Medulla oblongata (tissue), 1 donor: ENCODE results near the gene HS3ST6.
"Not testable (repeated sequence)": the region's sequence is repeated elsewhere in the genome, so short reads cannot be mapped to it uniquely, and the experiment has no call there.

Experiments used
- DNase-seq: peaks from one replicate; pipeline ENCODE4 v3.0.0-alpha.2; 2015; ENCODE audit errors: extremely low spot score

The HS3ST6 gene

DNA sequence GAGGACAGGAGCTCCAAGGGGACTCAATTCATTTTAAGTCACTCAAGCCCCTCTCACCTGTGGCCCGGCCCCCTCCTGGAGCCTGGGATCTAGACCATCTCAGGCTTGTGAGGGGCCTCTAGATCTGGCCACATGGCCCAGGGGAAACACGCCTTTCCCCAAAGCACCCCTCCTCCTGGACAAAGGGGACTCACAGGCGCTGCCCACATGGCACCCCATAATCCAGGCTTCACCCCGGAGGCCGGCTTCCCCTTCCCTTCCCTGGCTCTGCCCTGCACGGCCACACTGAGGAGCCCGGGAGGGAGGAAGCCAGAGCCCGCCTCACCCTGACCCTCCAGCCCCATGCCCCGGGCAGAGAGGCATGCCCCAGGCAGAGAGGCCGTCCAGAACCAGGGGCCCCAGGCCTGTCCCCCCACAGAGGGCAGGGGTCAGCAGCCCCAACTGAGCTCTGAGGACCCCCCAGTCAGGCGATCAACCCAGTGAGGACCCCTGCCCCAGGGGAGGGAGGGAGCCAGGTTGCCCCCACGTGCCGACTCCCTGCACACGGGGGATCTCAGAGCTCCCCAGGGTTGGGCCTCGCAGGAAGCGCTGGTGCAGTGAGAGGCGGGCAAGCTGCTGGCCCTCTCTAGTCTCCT is 10.9 kb downstream of the HS3ST6 start:
- DNase-seq: no peak

DNA sequence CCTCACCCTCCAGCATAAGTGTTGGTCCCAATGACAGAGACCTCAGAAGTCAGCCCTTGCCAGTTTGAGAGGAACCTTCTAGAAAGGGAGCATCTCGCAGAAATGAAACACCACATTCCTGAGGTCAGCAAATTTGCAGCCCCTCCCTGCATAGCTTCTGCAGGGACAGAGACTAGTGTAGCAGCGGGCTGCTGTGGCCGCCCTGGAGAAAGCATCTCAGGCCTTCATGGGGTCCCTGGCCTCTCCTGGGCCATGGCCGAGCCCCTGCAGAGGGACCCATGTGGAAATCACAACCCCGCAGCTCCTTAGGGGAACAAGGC is 11.4 kb downstream of the HS3ST6 start:
- no peak for DNase-seq

DNA sequence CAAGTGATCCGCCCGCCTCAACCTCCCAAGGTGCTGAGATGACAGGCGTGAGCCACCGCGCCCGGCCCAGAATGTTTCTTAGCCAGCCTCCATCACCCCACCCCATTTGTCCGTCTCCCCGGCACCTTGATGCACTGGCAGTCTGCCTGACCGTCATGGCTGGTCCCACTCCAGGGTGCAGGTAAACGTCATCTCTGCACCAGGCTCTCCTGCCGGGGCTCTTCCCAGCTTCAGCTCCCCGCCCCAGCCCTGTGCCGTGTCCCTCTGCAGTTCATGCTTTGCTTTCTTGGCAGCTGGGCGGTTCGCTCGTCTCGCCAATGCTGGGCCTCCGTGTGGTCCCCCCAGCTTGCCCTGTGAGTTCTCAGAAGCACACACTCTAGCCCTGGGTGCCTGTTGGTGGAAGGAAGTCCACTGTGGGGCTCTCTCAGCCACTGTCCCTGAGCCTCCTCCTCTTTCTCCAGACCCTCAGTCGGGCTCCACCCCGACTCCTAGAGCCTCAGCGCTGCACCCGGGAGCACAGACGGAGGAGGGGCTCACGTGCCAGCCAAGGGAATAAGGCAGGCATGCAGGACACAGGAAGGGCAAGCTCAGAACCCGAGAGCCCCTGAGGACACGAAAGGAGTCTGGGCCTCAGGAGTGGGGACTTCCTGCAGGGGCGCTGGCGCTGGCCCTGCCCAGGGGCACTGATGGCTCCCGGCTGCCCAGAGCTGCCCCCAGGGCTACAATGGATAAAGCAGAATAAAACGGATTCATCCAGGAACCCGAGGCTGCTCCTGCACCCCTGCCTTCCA is 12.0 kb downstream of the HS3ST6 start:
- DNase-seq: no peak

DNA sequence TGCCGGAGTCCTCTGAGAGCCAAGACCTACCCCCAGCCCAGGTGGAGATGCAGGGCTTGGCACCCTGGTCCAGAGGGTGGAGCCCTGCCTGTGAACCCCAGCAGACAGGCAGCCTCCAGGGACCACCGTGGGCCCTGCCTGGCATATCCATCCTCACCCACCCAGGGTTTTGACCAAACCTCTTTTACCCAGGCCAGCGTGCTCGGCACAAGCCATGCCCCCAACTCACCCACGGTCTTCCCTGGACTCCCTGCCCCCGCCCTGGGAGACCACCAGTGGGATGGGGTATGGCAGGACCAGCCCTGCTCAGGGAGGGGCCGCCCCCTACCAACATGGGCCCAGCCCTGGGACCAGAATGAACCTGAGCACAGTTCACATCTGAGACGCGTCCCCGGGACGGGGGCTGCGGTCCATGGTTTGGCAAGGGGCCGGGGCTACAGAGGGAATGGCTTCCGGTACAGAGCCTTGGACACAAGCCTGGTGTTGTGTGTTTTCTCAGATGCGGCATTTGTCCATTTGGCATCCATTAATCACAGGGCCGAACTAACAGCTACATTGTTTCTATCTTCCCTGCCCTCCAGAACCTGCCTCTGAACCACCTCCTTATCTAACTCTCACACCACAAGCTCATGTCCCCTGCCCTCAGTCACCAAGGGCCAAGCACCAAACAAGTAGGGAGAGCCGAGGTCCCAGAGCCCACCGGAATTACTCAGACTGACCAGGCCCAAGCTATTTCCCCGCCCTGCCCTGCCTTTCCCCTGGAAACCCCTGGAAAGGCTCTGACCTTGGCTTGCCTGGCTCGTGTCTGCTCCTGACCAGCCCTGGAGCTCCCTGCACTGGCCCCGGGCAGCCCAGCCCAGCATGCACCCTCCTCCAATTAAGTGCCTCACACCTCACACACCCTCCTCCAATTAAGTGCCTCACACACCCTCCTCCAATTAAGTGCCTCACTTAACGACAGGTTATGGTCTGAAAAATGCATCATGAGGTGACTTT is 14.1 kb downstream of the HS3ST6 start:
- DNase-seq: no peak

DNA sequence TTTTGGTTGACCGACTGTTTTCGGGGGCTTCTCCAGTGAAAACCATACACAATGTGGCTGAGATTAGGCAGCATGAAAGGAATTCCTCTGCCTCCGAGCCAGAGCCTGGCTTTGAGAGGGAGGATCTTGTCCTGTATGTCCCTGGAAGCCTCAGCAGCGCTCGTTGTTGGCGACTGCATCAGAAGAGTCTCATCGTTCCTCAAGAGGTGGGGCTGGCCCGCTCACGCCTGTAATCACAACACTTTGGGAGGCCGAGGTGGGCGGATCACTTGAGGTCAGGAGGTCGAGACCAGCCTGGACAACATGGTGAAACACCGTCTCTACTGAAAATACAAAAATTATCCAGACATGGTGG is 15.0 kb downstream of the HS3ST6 start:
- DNase-seq: no peak

DNA sequence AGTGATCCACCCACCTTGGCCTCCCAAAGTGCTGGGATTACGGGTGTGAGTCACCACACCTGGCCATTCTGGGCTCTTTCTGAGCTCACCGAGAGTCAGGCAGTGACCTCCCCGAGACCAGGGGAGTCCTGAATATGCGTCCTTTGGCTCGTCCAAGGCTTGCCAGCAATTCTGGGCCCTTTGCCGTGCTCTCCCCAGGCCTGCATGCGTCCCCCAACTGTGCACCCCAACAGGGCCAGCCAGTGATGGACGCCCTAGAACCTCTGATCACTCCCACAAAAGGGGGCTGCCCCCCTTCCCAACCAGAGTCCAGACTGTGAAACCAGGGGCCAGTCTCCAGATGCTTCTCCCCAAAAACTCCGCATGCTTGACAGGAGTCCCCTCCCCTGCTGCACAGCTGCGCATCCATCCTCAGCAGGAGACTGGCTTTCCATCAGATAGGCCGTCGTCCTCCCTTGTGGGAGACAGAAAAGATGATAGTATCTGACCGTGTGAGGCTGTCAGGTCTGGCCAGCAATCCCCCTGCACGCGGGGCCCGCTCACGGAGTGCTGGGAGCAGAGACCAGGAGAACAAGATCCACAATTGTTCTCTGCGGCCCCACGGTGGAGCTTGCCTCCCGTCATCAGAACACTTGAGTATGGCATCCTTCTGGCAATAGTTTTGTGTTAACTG is 15.5 kb downstream of the HS3ST6 start:
- DNase-seq: peak; percentile 9

DNA sequence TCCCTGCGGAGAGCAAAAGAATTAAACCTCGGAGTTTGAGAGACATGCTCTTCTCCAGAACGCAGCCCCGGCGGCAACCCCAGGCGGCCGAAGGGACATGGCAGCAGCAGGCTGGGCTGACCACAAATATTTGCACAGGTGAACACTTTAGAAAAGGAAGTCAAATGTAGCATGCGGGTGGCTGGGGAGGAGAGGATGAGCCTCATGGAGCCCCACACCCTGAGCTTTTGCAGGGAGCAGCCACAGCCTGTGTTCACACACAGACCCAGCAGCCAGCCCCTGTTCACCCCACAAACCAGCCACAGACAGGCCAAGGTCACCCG is 17.8 kb downstream of the HS3ST6 start:
- DNase-seq: no peak

DNA sequence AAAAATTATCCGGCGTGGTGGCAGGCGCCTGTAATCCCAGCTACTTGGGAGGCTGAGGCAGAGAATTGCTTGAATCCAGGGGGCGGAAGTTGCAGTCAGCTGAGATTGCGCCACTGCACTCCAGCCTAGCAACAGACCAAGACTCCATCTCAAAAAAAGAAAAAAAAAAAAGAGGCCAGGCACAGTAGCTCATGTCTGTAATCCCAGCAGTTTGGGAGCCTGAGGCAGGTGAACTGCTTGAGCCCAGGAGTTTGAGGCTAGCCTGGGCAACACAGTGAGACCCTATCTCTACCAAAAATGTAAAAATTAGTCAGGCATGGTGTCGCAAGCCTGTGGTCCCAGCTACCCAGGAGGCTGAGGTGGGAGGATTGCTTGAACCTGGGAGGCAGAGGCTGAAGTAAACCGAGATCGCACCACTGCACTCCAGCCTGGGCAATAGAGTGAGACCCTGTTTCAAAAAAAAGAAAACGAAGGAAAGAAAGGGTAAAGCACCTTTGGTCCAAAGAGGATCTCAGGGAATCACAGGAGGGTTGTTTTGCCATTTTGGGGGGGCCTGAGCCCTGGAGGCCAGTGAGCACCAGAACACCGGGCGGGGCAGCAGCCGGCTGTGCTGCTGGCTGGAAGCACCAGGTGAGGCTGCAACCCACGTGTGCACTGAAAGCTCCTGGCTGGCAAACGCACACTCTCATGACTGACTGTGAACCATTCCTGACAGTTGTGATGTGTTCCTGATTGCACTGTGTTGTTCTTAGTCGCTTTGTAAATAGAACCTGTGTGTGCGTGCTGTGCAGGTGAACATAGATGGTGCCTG is 18.4 kb downstream of the HS3ST6 start:
- no peak for DNase-seq

DNA sequence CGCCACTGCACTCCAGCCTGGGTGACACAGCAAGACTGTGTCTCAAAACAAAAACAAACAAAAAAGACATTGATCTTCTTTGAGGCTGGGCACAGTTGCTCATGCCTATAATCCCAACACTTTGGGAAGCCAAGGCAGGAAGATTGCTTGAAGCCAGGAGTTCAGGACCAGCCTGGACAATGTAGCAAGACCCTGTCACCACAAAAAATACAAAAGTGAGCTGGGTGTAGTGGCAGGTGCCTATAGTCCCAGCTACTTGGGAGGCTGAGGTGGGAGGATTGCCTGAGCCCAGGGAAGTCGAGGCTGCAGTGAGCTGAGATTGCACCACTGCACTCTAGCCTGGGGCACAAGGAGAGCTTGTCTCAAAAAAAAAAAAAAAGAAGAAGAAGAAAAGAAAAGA is 20.5 kb downstream of the HS3ST6 start:
- not testable (repeated sequence) for DNase-seq

DNA sequence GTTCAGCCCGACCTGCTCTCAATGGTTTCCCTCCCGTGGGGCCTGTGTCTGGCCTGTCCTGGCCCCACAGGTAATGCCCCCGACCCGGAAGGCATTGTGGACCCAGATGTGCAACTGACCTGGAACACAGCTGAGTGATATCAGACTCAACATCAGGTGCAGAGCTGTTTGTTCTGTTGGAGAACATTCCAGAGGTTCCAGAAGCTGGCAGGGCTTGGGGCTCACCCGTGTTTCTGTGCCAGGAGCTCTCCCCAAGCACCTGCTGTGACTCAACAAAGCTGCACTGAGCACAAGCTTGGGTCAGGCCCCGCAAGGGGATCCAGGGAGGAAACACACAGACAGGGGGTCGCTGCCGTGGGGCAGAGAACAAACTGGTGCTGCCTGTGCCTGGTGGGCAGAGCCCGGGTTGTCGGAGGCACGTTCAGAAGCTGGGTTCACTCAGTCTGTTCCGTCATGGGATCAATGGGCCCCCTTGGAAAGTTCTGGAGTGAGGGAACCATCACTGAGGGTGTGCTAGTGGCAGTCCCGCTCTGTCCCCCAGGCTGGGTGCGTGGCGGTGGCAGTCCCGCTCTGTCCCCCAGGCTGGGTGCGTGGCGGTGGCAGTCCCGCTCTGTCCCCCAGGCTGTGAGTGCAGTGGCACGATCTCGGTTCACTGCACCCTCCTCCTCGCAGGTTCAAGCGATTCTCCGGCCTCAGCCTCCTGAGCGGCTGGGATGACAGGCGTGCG is 22.1 kb downstream of the HS3ST6 start:
- DNase-seq: no peak

DNA sequence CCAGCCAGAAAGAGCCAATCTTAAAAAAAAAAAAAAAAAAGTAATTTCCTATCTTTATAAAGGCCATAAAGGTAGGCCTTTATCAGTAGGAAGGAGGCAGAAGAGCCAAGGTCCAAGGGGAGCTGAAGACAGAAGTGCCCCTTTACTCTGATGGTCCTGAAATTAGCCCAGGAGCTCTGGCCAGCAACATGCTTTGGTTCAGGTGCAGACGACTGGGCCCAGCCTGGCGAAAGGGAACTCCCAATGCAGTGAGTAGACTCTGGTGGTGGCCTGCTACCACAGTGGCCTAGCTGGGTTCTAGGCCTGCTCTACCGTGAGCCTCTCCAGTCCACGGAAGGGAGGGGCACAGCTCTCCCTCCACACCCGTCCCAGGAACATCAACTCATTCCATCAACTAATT is 23.1 kb downstream of the HS3ST6 start:
- no peak for DNase-seq

DNA sequence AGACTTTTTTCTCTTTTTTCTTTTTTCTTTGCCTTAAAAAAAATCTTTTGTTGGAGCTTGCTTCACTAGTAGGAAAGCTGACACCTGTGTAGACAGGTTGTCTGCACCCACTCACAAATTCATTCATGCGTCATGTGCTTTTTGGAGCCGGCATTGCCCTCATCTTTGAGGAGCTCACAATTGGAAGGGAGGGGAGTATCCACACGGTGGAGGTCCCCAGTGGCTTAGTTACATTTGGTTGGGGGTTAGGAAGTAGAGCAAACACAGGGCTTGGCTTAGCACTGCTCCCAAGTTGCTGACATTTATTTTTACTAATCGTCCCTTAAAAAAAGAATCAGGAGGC is 27.5 kb downstream of the HS3ST6 start:
- DNase-seq: no peak

DNA sequence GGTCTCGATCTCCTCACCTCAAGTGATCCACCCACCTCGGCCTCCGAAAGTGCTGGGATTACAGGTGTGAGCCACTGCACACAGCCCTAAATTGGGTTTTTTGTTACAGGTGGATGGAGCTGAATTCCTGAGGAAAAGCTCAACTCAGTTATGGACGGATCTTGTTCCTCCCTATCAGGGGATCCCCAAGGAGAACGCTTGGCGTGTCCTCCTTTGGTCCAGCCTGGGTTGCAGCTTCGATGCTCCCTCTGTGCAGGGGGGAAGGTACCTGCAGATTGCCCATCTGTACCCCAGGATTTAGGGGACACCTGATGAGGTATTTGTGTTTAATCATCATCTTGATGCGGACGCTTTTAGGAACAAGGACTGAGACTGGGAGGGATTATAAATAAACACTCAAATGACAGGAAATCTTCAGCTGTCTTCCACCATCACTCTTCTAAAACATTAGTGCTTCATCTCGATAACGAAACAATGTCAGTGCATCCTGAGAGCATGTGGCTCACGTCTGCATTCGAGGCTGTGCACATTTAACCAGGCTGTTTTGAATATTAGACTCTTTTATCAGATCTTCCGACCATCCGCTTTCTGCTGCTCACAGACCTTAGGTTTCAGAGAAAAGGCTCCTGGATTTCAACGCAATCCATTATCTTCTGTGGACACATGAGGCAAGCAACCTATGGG is 28.0 kb downstream of the HS3ST6 start:
- DNase-seq: no peak

DNA sequence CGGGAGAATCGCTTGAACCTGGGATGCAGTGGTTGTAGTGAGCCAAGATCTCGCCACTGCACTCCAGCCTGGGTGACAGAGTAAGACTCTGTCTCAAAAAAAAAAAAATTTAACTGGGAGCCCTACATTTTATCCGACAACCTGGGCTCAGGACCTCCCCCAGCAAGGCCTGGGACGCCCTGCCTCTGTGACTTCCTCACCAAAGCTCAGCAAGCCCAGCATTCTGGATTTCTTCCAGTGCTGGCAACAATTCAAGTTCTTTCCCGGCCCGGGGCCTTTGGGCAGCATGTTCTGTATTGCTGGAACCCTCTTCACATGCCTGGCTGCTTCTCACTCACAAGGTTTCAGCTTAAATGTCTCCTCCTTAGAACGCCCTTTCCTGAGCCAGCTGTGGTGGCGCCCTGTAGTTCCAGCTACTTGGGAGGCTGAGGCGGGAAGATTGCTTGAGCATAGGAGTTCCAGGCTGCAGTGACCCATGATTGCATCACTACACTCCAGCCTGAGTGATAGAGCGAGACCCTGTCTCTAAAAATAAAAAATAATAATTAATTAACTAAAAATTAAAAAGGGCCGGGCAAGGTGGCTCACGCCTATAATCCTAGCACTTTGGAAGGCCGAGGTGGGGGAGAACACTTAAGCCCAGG is 30.4 kb downstream of the HS3ST6 start:
- no peak for DNase-seq

DNA sequence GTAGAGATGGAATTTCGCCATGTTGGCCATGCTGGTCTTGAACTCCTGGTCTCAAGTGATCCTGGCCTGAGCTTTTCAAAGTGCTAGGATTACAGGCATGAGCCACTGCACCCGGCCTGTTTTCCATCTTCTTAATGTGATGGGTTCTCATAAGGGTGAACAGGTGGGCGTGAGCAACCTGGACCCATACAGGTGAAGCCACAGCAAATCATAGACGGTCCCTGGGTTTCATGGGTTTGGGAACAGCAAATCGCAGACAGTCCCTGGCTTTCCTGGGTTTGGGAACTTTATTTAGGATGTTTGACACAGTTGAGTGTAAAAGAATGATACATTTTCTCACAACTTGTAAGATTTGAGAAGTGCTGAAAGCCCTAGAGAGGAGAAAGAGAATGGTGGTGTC is 33.3 kb downstream of the HS3ST6 start:
- DNase-seq: no peak

DNA sequence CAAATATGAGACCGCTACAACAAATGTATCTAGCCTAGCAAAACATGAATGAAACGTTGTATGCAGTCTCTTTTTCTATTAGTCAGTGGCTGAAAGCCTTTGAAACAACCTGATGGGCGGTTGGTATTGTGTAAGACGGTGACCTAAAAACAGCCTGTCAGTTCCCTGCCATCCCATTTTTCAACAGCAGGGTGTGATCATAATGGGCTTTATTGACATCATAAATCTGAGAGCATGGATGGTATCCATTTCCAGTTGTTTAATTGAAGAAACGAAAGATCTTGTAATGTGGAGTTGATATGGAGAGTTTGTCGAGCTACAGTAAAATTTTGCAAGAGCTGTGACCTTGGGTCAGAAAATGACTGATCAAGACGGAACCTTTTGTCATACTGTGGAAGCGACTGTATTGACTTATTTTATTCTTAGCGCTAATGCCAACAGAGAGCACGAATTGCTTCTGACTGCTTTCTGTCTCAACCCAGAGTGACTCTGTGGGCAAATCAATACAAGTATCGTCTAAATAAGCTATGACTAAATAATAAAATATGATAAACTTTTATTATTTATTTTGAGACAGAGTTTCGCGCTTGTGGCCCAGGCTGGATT is 34.0 kb downstream of the HS3ST6 start:
- no peak for DNase-seq

DNA sequence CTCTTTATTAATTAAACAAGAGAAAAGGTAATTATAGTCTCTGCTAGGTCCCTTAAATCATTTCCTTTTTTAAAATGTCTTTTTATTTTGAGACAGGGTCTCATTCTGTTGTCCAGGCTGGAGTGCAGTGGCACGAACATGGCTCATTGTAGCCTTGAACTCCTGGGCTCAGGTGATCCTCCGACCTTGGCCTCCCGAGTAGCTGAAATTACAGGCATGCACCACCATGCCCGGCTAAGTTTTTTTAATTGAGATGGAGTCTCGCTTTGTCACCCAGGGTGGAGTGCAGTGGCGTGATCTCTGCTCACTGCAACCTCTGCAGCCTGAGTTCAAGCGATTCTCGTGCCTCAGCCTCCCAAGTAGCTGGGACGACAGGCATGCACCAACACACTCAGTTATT is 37.0 kb downstream of the HS3ST6 start:
- DNase-seq: not testable (repeated sequence)

DNA sequence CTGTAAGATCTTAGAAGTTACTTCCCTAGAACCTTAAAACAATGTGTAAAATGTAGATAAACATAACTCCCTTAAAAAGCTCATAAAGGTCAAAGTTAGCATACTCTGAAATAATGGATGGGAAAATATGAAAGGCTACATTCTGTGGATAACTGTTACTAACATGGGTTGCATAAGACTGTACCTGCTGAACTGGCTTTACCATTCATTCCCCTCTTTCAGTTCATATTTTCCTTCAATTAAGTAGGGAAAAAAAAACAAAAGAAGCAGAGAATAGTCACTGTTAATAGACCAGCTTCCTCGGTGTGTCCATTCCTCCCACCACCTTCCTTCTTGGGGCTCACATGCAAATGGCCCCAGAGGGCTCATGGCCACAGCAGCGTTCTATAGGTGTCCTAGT is 38.7 kb downstream of the HS3ST6 start:
- DNase-seq: no peak

DNA sequence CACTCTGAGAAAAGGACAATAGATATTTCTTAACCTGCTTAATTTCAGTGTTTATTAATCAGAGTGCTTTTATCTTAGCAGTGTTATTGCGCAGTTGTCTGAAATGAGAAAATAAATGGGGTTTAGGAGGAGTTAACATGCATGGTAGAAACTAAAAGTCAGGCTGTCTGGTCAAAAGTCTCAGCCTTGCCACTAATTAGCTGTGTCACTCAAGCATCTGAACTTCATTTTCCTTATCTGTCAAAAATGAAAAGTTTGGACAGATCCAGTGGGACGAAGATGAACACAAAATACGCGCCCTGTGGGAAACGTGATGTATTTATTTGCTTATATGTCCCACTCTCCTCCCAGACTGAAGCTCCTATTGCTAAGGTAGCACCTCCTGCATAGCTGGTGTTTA is 40.0 kb downstream of the HS3ST6 start:
- DNase-seq: no peak
